T-helper 1 cell treated with Interleukin-12 subunit alpha and Interleukin-12 subunit beta and Interleukin-4 antibody, amounts not matched to agents 30 μg/mL and 1 μg/mL, for 36 hours (primary cell): ENCODE data around the gene INIP.

Experiments
- H3K27ac Mint-ChIP-seq: one replicate; pipeline ENCODE4 v1.8.0; 2021; ENCODE audit warnings: mild to moderate bottlenecking, mixed read lengths
- H3K27me3 Mint-ChIP-seq: one replicate; pipeline ENCODE4 v1.8.0; 2021; ENCODE audit warnings: low read depth, mixed read lengths
- H3K36me3 Mint-ChIP-seq: one replicate; pipeline ENCODE4 v1.8.0; 2021; ENCODE audit warnings: low read depth, mixed read lengths
- H3K4me1 Mint-ChIP-seq: one replicate; pipeline ENCODE4 v1.8.0; 2021; ENCODE audit warnings: low read depth, mixed read lengths
- H3K4me3 Mint-ChIP-seq: one replicate; pipeline ENCODE4 v1.8.0; 2021; ENCODE audit warnings: mild to moderate bottlenecking, moderate library complexity, mixed read lengths
- H3K9me3 Mint-ChIP-seq: one replicate; pipeline ENCODE4 v1.8.0; 2021; ENCODE audit warnings: mixed read lengths

Gene INIP

GRCh38 chr9:112717661-112718331 is at the start of gene INIP:
TSS of gene INIP (minus strand) at chr9:112718117. CDS start at chr9:112716485, 1,632 bp downstream.
- Mint-ChIP-seq H3K27me3 (no peaks in the 10 kb centered on the region), H3K27ac (peak within 1 kb of the TSS; percentile 94), H3K4me3 (peak within 1 kb of the TSS; percentile 91), H3K36me3 (peaks cover 4% of the 10 kb centered on the region), H3K4me1 (peaks cover 23% of the 10 kb centered on the region), H3K9me3 (no peaks in the 10 kb centered on the region)

GRCh38 chr9:112765281-112765680 is 47.4 kb upstream of the INIP start:
- peaks cover 12% of the 10 kb centered on the region for H3K9me3 Mint-ChIP-seq
- no peak overlapping the region for H3K4me3 Mint-ChIP-seq
- no peak overlapping the region for H3K27ac Mint-ChIP-seq
- peaks cover 6% of the 10 kb centered on the region for H3K4me1 Mint-ChIP-seq
- peaks cover 10% of the 10 kb centered on the region for H3K36me3 Mint-ChIP-seq
- peaks cover 3% of the 10 kb centered on the region for H3K27me3 Mint-ChIP-seq

GRCh38 chr9:112764837-112765236 is 46.9 kb upstream of the INIP start:
- Mint-ChIP-seq H3K4me1 (peaks cover 5% of the 10 kb centered on the region), H3K36me3 (peaks cover 10% of the 10 kb centered on the region), H3K9me3 (peaks cover 12% of the 10 kb centered on the region), H3K4me3 (no peak overlapping the region), H3K27me3 (peaks cover 3% of the 10 kb centered on the region), H3K27ac (no peak overlapping the region)

- Mint-ChIP-seq H3K4me3 (no peak overlapping the region), H3K4me1 (peaks cover 4% of the 10 kb centered on the region), H3K9me3 (peaks cover 12% of the 10 kb centered on the region), H3K36me3 (peaks cover 10% of the 10 kb centered on the region), H3K27me3 (peaks cover 3% of the 10 kb centered on the region), H3K27ac (no peak overlapping the region)
These were observed 46.4 kb upstream of the INIP start for GRCh38 chr9:112764344-112764743.

- no peak overlapping the region for H3K27ac Mint-ChIP-seq
- H3K9me3 Mint-ChIP-seq: peaks cover 10% of the 10 kb centered on the region
- H3K4me1 Mint-ChIP-seq: peaks cover 10% of the 10 kb centered on the region
- H3K27me3 Mint-ChIP-seq: peaks cover 4% of the 10 kb centered on the region
- H3K36me3 Mint-ChIP-seq: peaks cover 9% of the 10 kb centered on the region
- no peak overlapping the region for H3K4me3 Mint-ChIP-seq
These were observed 45.0 kb upstream of the INIP start for GRCh38 chr9:112762726-112763518.

GRCh38 chr9:112761912-112762655 is 44.2 kb upstream of the INIP start:
- peaks cover 12% of the 10 kb centered on the region for H3K36me3 Mint-ChIP-seq
- H3K4me3 Mint-ChIP-seq: no peak overlapping the region
- peaks cover 6% of the 10 kb centered on the region for H3K27me3 Mint-ChIP-seq
- H3K27ac Mint-ChIP-seq: no peak overlapping the region
- H3K9me3 Mint-ChIP-seq: peaks cover 8% of the 10 kb centered on the region
- H3K4me1 Mint-ChIP-seq: peaks cover 18% of the 10 kb centered on the region

- no peaks in the 10 kb centered on the region for H3K9me3 Mint-ChIP-seq
- peaks cover 7% of the 10 kb centered on the region for H3K36me3 Mint-ChIP-seq
- H3K27ac Mint-ChIP-seq: no peak overlapping the region
- H3K4me1 Mint-ChIP-seq: peaks cover 24% of the 10 kb centered on the region
- H3K4me3 Mint-ChIP-seq: no peak overlapping the region
- peaks cover 6% of the 10 kb centered on the region for H3K27me3 Mint-ChIP-seq
These were observed 42.9 kb upstream of the INIP start for GRCh38 chr9:112760821-112761220.

- Mint-ChIP-seq H3K4me1 (peaks cover 48% of the 10 kb centered on the region), H3K4me3 (no peak overlapping the region), H3K9me3 (no peaks in the 10 kb centered on the region), H3K36me3 (peaks cover 10% of the 10 kb centered on the region), H3K27me3 (peaks cover 6% of the 10 kb centered on the region), H3K27ac (no peak overlapping the region)
These were observed 40.0 kb upstream of the INIP start for GRCh38 chr9:112757940-112758339.

- Mint-ChIP-seq H3K27ac (no peak overlapping the region), H3K36me3 (peaks cover 10% of the 10 kb centered on the region), H3K9me3 (no peaks in the 10 kb centered on the region), H3K4me1 (peaks cover 52% of the 10 kb centered on the region), H3K4me3 (no peak overlapping the region), H3K27me3 (peaks cover 6% of the 10 kb centered on the region)
These were observed 39.5 kb upstream of the INIP start for GRCh38 chr9:112757282-112757883.

- peaks cover 61% of the 10 kb centered on the region for H3K4me1 Mint-ChIP-seq
- H3K4me3 Mint-ChIP-seq: no peak overlapping the region
- H3K36me3 Mint-ChIP-seq: peaks cover 10% of the 10 kb centered on the region
- H3K27me3 Mint-ChIP-seq: peaks cover 6% of the 10 kb centered on the region
- H3K27ac Mint-ChIP-seq: no peak overlapping the region
- H3K9me3 Mint-ChIP-seq: no peaks in the 10 kb centered on the region
These were observed 37.8 kb upstream of the INIP start for GRCh38 chr9:112755675-112756074.

GRCh38 chr9:112755016-112755427 is 37.1 kb upstream of the INIP start:
- Mint-ChIP-seq H3K27me3 (peaks cover 6% of the 10 kb centered on the region), H3K36me3 (peaks cover 10% of the 10 kb centered on the region), H3K4me3 (peak overlapping the region; percentile 50), H3K4me1 (peaks cover 63% of the 10 kb centered on the region), H3K9me3 (no peaks in the 10 kb centered on the region), H3K27ac (peak overlapping the region; percentile 62)

- no peaks in the 10 kb centered on the region for H3K9me3 Mint-ChIP-seq
- peaks cover 10% of the 10 kb centered on the region for H3K36me3 Mint-ChIP-seq
- H3K27me3 Mint-ChIP-seq: peaks cover 6% of the 10 kb centered on the region
- H3K4me1 Mint-ChIP-seq: peaks cover 67% of the 10 kb centered on the region
- peak overlapping the region; percentile 50 for H3K4me3 Mint-ChIP-seq
- peak overlapping the region; percentile 62 for H3K27ac Mint-ChIP-seq
These were observed 36.7 kb upstream of the INIP start for GRCh38 chr9:112754578-112754977.

- peaks cover 10% of the 10 kb centered on the region for H3K36me3 Mint-ChIP-seq
- no peaks in the 10 kb centered on the region for H3K9me3 Mint-ChIP-seq
- H3K27ac Mint-ChIP-seq: peak overlapping the region; percentile 52
- H3K27me3 Mint-ChIP-seq: peaks cover 6% of the 10 kb centered on the region
- H3K4me1 Mint-ChIP-seq: peaks cover 61% of the 10 kb centered on the region
- H3K4me3 Mint-ChIP-seq: peak overlapping the region; percentile 38
These were observed 35.8 kb upstream of the INIP start for GRCh38 chr9:112753725-112754124.
